H1 (cell line): ENCODE measurements around the gene TEDC1.

Experiments
- CTCF ChIP-seq, 3 experiments: IDR thresholded peaks; 1 replicate in 2 of 3; 2 replicates in 1 of 3; pipeline versions ENCODE4 v1.5.1 to v1.6.1; 2011; ENCODE audit warnings: low read length in 3 of 3, mild to moderate bottlenecking in 3 of 3, inconsistent platforms in 2 of 3, low read depth in 1 of 3, moderate library complexity in 1 of 3; ENCODE audit not compliant: insufficient read depth in 1 of 3; ENCODE audit errors: control extremely low read depth in 1 of 3
- EP300 ChIP-seq, 2 experiments: IDR thresholded peaks; 1 replicate in 1 of 2; 2 replicates in 1 of 2; pipeline ENCODE4 v1.6.1; 2011 to 2012; ENCODE audit warnings: low read depth in 2 of 2, low read length in 2 of 2, mild to moderate bottlenecking in 2 of 2, borderline replicate concordance in 1 of 2, inconsistent platforms in 1 of 2, moderate library complexity in 1 of 2
- EZH2 ChIP-seq: fragments of 200-600 bp; sonication (generic); IDR thresholded peaks from 2 replicates; pipeline ENCODE4 v1.7.1; 2012; ENCODE audit warnings: low read depth, mild to moderate bottlenecking, moderate library complexity, low read length, inconsistent platforms; ENCODE audit not compliant: severe bottlenecking
- KDM1A ChIP-seq: fragments of 200-600, 300-600 bp; sonication (generic); IDR thresholded peaks from 2 replicates; pipeline ENCODE4 v1.7.1; 2016; ENCODE audit warnings: mild to moderate bottlenecking, low read length, borderline replicate concordance
- MAFK ChIP-seq: IDR thresholded peaks from 2 replicates; pipeline ENCODE4 v1.6.1; 2012; ENCODE audit warnings: low read depth, mild to moderate bottlenecking, improper control_type of control experiment, low read length
- NRF1 ChIP-seq: IDR thresholded peaks from 2 replicates; pipeline ENCODE4 v1.6.1; 2011; ENCODE audit warnings: mild to moderate bottlenecking, low read depth, low read length, improper control_type of control experiment
- POLR2A ChIP-seq, 2 experiments: IDR thresholded peaks; 1 replicate in 1 of 2; 2 replicates in 1 of 2; pipeline ENCODE4 v1.6.1; 2011; ENCODE audit warnings: low read depth in 2 of 2, low read length in 2 of 2, mild to moderate bottlenecking in 2 of 2; ENCODE audit errors: control extremely low read depth in 1 of 2
- SP1 ChIP-seq: IDR thresholded peaks from 2 replicates; pipeline ENCODE4 v1.6.1; 2011; ENCODE audit warnings: low read depth, low read length
- YY1 ChIP-seq: IDR thresholded peaks from 2 replicates; pipeline ENCODE4 v1.6.1; 2011; ENCODE audit warnings: low read depth, mild to moderate bottlenecking, low read length
- TF ChIP-seq, protein P1 (sequence below): fragments of 300-600 bp; sonication (generic); IDR thresholded peaks from 2 replicates; pipeline ENCODE4 v1.7.1; 2012; ENCODE audit warnings: low read length, moderate library complexity, mild to moderate bottlenecking, inconsistent platforms; ENCODE audit not compliant: insufficient replicate concordance

- no peak for TF ChIP-seq CTCF (IDR thresholded peaks at IDR 0.05; ENCODE audit: control extremely low read depth in 1 of 3, insufficient read depth in 1 of 3, low read depth in 1 of 3, low read length in 3 of 3)
- no peak for TF ChIP-seq EP300 (IDR thresholded peaks at IDR 0.05; ENCODE audit: borderline replicate concordance in 1 of 2, low read depth in 2 of 2, low read length in 2 of 2)
- no peak for TF ChIP-seq KDM1A
- TF ChIP-seq NRF1: no peak
- no peak for TF ChIP-seq SP1
- TF ChIP-seq POLR2A (IDR thresholded peaks at IDR 0.05; ENCODE audit: control extremely low read depth in 1 of 2, low read depth in 2 of 2, low read length in 2 of 2): no peak
- no peak for TF ChIP-seq EZH2
- TF ChIP-seq MAFK: no peak
- TF ChIP-seq, protein P1, sequence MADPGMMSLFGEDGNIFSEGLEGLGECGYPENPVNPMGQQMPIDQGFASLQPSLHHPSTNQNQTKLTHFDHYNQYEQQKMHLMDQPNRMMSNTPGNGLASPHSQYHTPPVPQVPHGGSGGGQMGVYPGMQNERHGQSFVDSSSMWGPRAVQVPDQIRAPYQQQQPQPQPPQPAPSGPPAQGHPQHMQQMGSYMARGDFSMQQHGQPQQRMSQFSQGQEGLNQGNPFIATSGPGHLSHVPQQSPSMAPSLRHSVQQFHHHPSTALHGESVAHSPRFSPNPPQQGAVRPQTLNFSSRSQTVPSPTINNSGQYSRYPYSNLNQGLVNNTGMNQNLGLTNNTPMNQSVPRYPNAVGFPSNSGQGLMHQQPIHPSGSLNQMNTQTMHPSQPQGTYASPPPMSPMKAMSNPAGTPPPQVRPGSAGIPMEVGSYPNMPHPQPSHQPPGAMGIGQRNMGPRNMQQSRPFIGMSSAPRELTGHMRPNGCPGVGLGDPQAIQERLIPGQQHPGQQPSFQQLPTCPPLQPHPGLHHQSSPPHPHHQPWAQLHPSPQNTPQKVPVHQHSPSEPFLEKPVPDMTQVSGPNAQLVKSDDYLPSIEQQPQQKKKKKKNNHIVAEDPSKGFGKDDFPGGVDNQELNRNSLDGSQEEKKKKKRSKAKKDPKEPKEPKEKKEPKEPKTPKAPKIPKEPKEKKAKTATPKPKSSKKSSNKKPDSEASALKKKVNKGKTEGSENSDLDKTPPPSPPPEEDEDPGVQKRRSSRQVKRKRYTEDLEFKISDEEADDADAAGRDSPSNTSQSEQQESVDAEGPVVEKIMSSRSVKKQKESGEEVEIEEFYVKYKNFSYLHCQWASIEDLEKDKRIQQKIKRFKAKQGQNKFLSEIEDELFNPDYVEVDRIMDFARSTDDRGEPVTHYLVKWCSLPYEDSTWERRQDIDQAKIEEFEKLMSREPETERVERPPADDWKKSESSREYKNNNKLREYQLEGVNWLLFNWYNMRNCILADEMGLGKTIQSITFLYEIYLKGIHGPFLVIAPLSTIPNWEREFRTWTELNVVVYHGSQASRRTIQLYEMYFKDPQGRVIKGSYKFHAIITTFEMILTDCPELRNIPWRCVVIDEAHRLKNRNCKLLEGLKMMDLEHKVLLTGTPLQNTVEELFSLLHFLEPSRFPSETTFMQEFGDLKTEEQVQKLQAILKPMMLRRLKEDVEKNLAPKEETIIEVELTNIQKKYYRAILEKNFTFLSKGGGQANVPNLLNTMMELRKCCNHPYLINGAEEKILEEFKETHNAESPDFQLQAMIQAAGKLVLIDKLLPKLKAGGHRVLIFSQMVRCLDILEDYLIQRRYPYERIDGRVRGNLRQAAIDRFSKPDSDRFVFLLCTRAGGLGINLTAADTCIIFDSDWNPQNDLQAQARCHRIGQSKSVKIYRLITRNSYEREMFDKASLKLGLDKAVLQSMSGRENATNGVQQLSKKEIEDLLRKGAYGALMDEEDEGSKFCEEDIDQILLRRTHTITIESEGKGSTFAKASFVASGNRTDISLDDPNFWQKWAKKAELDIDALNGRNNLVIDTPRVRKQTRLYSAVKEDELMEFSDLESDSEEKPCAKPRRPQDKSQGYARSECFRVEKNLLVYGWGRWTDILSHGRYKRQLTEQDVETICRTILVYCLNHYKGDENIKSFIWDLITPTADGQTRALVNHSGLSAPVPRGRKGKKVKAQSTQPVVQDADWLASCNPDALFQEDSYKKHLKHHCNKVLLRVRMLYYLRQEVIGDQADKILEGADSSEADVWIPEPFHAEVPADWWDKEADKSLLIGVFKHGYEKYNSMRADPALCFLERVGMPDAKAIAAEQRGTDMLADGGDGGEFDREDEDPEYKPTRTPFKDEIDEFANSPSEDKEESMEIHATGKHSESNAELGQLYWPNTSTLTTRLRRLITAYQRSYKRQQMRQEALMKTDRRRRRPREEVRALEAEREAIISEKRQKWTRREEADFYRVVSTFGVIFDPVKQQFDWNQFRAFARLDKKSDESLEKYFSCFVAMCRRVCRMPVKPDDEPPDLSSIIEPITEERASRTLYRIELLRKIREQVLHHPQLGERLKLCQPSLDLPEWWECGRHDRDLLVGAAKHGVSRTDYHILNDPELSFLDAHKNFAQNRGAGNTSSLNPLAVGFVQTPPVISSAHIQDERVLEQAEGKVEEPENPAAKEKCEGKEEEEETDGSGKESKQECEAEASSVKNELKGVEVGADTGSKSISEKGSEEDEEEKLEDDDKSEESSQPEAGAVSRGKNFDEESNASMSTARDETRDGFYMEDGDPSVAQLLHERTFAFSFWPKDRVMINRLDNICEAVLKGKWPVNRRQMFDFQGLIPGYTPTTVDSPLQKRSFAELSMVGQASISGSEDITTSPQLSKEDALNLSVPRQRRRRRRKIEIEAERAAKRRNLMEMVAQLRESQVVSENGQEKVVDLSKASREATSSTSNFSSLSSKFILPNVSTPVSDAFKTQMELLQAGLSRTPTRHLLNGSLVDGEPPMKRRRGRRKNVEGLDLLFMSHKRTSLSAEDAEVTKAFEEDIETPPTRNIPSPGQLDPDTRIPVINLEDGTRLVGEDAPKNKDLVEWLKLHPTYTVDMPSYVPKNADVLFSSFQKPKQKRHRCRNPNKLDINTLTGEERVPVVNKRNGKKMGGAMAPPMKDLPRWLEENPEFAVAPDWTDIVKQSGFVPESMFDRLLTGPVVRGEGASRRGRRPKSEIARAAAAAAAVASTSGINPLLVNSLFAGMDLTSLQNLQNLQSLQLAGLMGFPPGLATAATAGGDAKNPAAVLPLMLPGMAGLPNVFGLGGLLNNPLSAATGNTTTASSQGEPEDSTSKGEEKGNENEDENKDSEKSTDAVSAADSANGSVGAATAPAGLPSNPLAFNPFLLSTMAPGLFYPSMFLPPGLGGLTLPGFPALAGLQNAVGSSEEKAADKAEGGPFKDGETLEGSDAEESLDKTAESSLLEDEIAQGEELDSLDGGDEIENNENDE: no peak
- TF ChIP-seq YY1: no peak
Observed at GRCh38 chr14:105484069-105484996, 6.7 kb upstream of the TEDC1 start.
